ENCODE data around the gene TMEM143. TPM values are rescaled to one million over a fixed set of nuclear protein-coding genes. Genes with fewer than 3 reads are reported as not detected.

The TMEM143 gene
- total RNA-seq, 1 experiment from 2014 or later, result 24.8 TPM

- H4K20me1 ChIP-seq (ENCODE audit: insufficient read depth), result no peaks in the 10 kb centered on the region
- H3K27me3 ChIP-seq (ENCODE audit: insufficient read depth, low read depth), result peaks cover 14% of the 10 kb centered on the region; the same call in 1 of the 2 replicates
- H3K79me2 ChIP-seq (ENCODE audit: low read depth), result no peaks in the 10 kb centered on the region
- no peak overlapping the region for H3K4me2 ChIP-seq
- no peaks in the 10 kb centered on the region for H3K9me2 ChIP-seq (ENCODE audit: insufficient read depth)
- H3K4me1 ChIP-seq (replicated peaks; ENCODE audit: insufficient read depth), result no peaks in the 10 kb centered on the region
- no peak overlapping the region for H3K4me3 ChIP-seq
- CTCF ChIA-PET, result no interaction called here
- H3K9me3 ChIP-seq (ENCODE audit: insufficient read depth, low read depth), result no peaks in the 10 kb centered on the region
- POLR2A ChIA-PET (ENCODE audit: unreplicated experiment), result no interaction called here
- H3F3A ChIP-seq (ENCODE audit: insufficient read depth, low read depth), result no peaks in the 10 kb centered on the region
- no TSS peak for BruUV-seq (replicated peaks)
- TF ChIP-seq EZH2 (IDR thresholded peaks at IDR 0.05; ENCODE audit: low read depth), result no peak
- TF ChIP-seq, protein P1, sequence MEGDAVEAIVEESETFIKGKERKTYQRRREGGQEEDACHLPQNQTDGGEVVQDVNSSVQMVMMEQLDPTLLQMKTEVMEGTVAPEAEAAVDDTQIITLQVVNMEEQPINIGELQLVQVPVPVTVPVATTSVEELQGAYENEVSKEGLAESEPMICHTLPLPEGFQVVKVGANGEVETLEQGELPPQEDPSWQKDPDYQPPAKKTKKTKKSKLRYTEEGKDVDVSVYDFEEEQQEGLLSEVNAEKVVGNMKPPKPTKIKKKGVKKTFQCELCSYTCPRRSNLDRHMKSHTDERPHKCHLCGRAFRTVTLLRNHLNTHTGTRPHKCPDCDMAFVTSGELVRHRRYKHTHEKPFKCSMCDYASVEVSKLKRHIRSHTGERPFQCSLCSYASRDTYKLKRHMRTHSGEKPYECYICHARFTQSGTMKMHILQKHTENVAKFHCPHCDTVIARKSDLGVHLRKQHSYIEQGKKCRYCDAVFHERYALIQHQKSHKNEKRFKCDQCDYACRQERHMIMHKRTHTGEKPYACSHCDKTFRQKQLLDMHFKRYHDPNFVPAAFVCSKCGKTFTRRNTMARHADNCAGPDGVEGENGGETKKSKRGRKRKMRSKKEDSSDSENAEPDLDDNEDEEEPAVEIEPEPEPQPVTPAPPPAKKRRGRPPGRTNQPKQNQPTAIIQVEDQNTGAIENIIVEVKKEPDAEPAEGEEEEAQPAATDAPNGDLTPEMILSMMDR (conservative IDR thresholded peaks at IDR 0.05), result peak; percentile 37; the same call in 1 of the 2 replicates
- H2AFZ ChIP-seq, result no peak overlapping the region
- no peak for DNase-seq
- H3K27ac ChIP-seq, result no peak overlapping the region
- H3K36me3 ChIP-seq (ENCODE audit: low read depth), result no peaks in the 10 kb centered on the region
- intact Hi-C loops (cut with micrococcal nuclease; ENCODE audit: unreplicated experiment), result no loop called here
Measured at GRCh38 chr19:48308631-48309586, 54.8 kb downstream of the TMEM143 start.

DNA sequence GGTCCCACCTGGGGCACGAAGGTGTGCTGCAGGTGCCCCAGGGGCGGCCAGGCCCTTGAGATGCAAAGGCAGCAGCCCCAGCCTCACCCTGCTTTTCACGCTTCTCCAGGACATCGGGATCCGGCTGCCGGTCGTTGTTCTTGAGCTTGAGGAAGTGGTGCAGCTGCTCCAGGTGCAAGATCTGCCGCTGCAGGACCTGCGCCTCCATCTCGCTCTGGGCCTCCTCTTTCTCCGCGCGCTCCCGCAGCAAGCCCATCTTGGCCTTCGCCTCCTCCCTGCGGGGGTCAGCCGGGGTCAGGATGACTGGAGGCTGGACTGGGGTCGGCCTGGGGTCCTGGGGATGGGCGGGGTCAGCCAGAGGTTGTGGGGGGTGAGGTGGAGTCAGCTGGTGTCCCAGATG lies 59.9 kb downstream of the TMEM143 start:
- Histone ChIP-seq H3K36me3 (ENCODE audit: low read depth) (no peaks in the 10 kb centered on the region), H3K4me2 (no peak overlapping the region), H3K9me2 (ENCODE audit: insufficient read depth) (no peaks in the 10 kb centered on the region), H3K9me3 (ENCODE audit: insufficient read depth, low read depth) (no peaks in the 10 kb centered on the region), H3K27ac (no peak overlapping the region), H3K79me2 (ENCODE audit: low read depth) (no peaks in the 10 kb centered on the region), H3F3A (ENCODE audit: insufficient read depth, low read depth) (0 out of 2 replicates have a peak, but pooled peaks cover 8% of the 10 kb centered on the region), H2AFZ (no peak overlapping the region), H3K27me3 (ENCODE audit: insufficient read depth, low read depth) (peaks cover 23% of the 10 kb centered on the region), H3K4me1 (replicated peaks; ENCODE audit: insufficient read depth) (no peaks in the 10 kb centered on the region), H3K4me3 (no peak overlapping the region), H4K20me1 (ENCODE audit: insufficient read depth) (no peaks in the 10 kb centered on the region)
- intact Hi-C loops (cut with micrococcal nuclease; ENCODE audit: unreplicated experiment), result no loop called here
- TF ChIP-seq, protein P1 (conservative IDR thresholded peaks at IDR 0.05), result no peak
- no peak for TF ChIP-seq EZH2 (IDR thresholded peaks at IDR 0.05; ENCODE audit: low read depth)
- no peak for DNase-seq
- BruUV-seq (replicated peaks), result no TSS peak
- CTCF ChIA-PET, result no interaction called here
- POLR2A ChIA-PET (ENCODE audit: unreplicated experiment), result no interaction called here

- no peaks in the 10 kb centered on the region for H4K20me1 ChIP-seq (ENCODE audit: insufficient read depth)
- no peak overlapping the region for H3K4me2 ChIP-seq
- CTCF ChIA-PET, result no interaction called here
- TF ChIP-seq EZH2 (IDR thresholded peaks at IDR 0.05; ENCODE audit: low read depth), result no peak
- TF ChIP-seq, protein P1 (conservative IDR thresholded peaks at IDR 0.05), result no peak
- DNase-seq, result no peak
- intact Hi-C loops (cut with micrococcal nuclease; ENCODE audit: unreplicated experiment), result no loop called here
- H3K4me1 ChIP-seq (replicated peaks; ENCODE audit: insufficient read depth), result no peaks in the 10 kb centered on the region
- H3K27ac ChIP-seq, result no peak overlapping the region
- BruUV-seq (replicated peaks), result no TSS peak
- H3F3A ChIP-seq (ENCODE audit: insufficient read depth, low read depth), result 0 out of 2 replicates have a peak, but pooled peaks cover 8% of the 10 kb centered on the region
- H3K27me3 ChIP-seq (ENCODE audit: insufficient read depth, low read depth), result peaks cover 23% of the 10 kb centered on the region
- POLR2A ChIA-PET (ENCODE audit: unreplicated experiment), result no interaction called here
- no peaks in the 10 kb centered on the region for H3K9me2 ChIP-seq (ENCODE audit: insufficient read depth)
- H3K79me2 ChIP-seq (ENCODE audit: low read depth), result no peaks in the 10 kb centered on the region
- H3K9me3 ChIP-seq (ENCODE audit: insufficient read depth, low read depth), result no peaks in the 10 kb centered on the region
- H3K36me3 ChIP-seq (ENCODE audit: low read depth), result no peaks in the 10 kb centered on the region
- no peak overlapping the region for H3K4me3 ChIP-seq
- H2AFZ ChIP-seq, result no peak overlapping the region
Measured at GRCh38 chr19:48303367-48303766, 60.4 kb downstream of the TMEM143 start.
